Epithelial cell of prostate (primary cell): Measurements from ENCODE around the gene DHX57.
"Not testable (repeated sequence)": the region's sequence is repeated elsewhere in the genome, so short reads cannot be mapped to it uniquely, and the experiment has no call there.

ENCODE experiments used
- DNase-seq: peaks from one replicate; pipeline ENCODE4 v3.0.0-alpha.2; 2011; ENCODE audit warnings: low read depth, low spot score
- H3K27ac ChIP-seq: fragments of 450-650 bp; 2 replicates; pipeline ENCODE4 v1.5.1; 2017; ENCODE audit warnings: mild to moderate bottlenecking

DHX57 gene

GRCh38 chr2:38763728-38764127 lies 112.0 kb downstream of the DHX57 start:
- no peak overlapping the region for H3K27ac ChIP-seq
- no peak for DNase-seq

DNA sequence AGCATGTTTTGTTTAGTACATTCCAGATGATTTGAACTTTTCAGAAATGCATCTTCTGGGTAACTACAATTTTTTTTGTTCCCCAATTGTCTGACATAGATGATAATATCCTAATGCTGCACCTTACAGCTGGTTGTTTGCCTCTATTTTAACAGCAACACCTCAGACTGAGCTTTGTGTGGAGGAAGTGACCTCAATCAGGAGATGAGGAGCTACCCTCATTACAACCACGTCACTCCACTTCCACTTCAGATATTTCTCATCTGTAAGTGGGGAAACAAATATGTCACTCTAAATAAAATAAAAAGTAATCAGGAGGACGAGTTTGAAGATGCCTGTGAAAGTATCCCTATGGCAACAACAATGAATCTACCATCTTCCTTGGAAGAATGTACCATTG lies 112.5 kb downstream of the DHX57 start:
- DNase-seq, result no peak
- H3K27ac ChIP-seq, result no peak overlapping the region

DNA sequence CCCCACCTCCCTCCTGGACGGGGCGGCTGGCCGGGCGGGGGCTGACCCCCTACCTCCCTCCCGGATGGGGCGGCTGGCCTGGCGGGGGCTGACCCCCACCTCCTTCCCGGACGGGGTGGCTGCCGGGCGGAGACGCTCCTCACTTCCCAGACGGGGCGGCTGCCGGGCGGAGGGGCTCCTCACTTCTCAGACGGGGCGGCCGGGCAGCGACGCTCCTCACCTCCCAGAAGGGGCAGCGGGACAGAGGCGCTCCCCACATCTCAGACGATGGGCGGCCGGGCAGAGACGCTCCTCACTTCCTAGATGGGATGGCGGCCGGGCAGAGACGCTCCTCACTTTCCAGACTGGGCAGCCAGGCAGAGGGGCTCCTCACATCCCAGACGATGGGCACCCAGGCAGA lies 119.8 kb downstream of the DHX57 start:
- not testable (repeated sequence) for DNase-seq, H3K27ac ChIP-seq

- no peak for DNase-seq
- H3K27ac ChIP-seq, result no peak overlapping the region
Observed at GRCh38 chr2:38754506-38754905, 121.2 kb downstream of the DHX57 start.

DNA sequence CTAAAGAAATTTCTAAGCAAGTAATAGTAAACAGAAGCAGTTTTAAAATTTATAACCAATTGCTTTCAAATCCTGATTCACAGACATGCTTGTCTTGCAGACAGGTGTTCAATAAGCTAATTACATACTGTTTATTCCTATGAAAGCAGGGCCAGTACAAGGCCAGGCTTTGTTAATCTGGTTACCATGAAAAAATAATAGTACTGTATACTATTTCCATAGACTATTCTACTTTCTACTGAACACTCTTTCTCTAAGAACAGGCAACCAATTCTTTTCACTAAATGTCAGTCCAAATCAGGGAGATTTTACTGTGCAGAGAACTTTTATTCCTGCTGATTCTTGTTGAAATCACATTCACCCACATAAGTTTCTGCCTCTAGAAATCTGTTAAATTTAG lies 121.7 kb downstream of the DHX57 start:
- no peak overlapping the region for H3K27ac ChIP-seq
- no peak for DNase-seq

- peak overlapping the region; percentile 81 for H3K27ac ChIP-seq
- DNase-seq, result no peak
Observed at GRCh38 chr2:38751596-38752410, 123.9 kb downstream of the DHX57 start.

DNA sequence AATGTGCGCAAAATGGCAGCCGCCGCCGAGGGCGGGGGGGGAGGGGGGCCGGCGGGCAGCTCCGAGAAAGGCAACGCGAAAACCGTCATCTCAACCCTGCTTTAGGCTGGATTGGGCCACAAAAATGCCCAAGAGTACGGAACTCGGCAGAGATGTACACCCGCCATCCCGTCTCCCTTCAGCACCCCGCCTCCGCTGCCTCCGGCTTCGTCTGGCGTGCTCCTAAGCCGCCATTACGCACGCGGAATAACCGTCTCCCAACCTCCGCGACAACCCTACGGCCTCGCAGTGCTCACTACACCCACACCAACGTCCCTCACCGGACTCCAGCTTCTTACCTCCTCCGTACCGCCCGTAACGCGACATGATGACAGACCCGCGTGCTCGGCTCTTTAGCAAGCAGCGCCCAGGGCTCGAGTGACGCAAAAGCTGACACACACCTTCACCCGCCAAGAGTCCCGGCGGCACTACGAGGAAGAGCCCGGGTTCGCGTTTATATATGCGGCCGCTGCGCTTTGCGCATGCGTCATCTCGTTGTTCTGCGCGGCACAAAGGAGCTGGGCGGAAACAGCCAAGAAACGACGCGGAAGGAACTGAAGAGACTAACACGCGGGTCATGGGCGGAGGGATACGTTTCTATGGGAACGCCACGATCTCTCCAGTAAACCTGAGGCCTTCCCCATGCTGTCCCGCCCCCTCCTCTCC lies 124.7 kb downstream of the DHX57 start, which contains the start of gene SRSF7:
Gene SRSF7, minus strand, starts transcription at position 471 of the 705 bp plus-strand sequence. Its CDS starts 105 bp downstream, at position 366.
- H3K27ac ChIP-seq, result peak within 1 kb of the TSS; percentile 81
- DNase-seq, result peak; percentile 91

GRCh38 chr2:38750011-38750890 lies 125.5 kb downstream of the DHX57 start:
- no peak for DNase-seq
- H3K27ac ChIP-seq, result peak overlapping the region; percentile 81

GRCh38 chr2:38748943-38749804 lies 126.6 kb downstream of the DHX57 start:
- peak overlapping the region; percentile 81 for H3K27ac ChIP-seq
- no peak for DNase-seq

GRCh38 chr2:38748391-38748790 lies 127.3 kb downstream of the DHX57 start:
- DNase-seq, result no peak
- peak overlapping the region; percentile 81 for H3K27ac ChIP-seq

- no peak for DNase-seq
- peak overlapping the region; percentile 81 for H3K27ac ChIP-seq
Observed at GRCh38 chr2:38747819-38748218, 127.9 kb downstream of the DHX57 start.
